Activated T-cell treated with anti-CD3 and anti-CD28 coated beads for 1 hour (primary cell): ENCODE measurements around the gene ZDHHC14.

Experiments used
- DNase-seq: peaks from one replicate; pipeline ENCODE4 v3.0.0-alpha.2; 2020; ENCODE audit warnings: low read depth

ZDHHC14 gene

GRCh38 chr6:157627195-157627966 is 246.4 kb downstream of the ZDHHC14 start:
- DNase-seq, result no peak

GRCh38 chr6:157628463-157628862 is 247.5 kb downstream of the ZDHHC14 start:
- no peak for DNase-seq

GRCh38 chr6:157629220-157629619 is 248.2 kb downstream of the ZDHHC14 start:
- no peak for DNase-seq

- DNase-seq, result no peak
Observed at GRCh38 chr6:157630463-157631080, 249.6 kb downstream of the ZDHHC14 start.

- no peak for DNase-seq
Observed at GRCh38 chr6:157631412-157631811, 250.4 kb downstream of the ZDHHC14 start.

- DNase-seq, result no peak
Observed at GRCh38 chr6:157631838-157632614, 251.0 kb downstream of the ZDHHC14 start.

GRCh38 chr6:157632821-157633220 is 251.8 kb downstream of the ZDHHC14 start:
- no peak for DNase-seq

- no peak for DNase-seq
Observed at GRCh38 chr6:157634546-157634945, 253.6 kb downstream of the ZDHHC14 start.

GRCh38 chr6:157635388-157636244 is 254.6 kb downstream of the ZDHHC14 start:
- no peak for DNase-seq

- no peak for DNase-seq
Observed at GRCh38 chr6:157637516-157637915, 256.5 kb downstream of the ZDHHC14 start.

GRCh38 chr6:157637941-157638662 is 257.1 kb downstream of the ZDHHC14 start:
- DNase-seq, result no peak

GRCh38 chr6:157638779-157639178 is 257.8 kb downstream of the ZDHHC14 start:
- no peak for DNase-seq

GRCh38 chr6:157640746-157641451 is 259.9 kb downstream of the ZDHHC14 start:
- DNase-seq, result no peak

GRCh38 chr6:157641837-157642236 is 260.8 kb downstream of the ZDHHC14 start:
- DNase-seq, result no peak

- DNase-seq, result no peak
Observed at GRCh38 chr6:157642736-157643135, 261.7 kb downstream of the ZDHHC14 start.

- no peak for DNase-seq
Observed at GRCh38 chr6:157644043-157644810, 263.2 kb downstream of the ZDHHC14 start.

GRCh38 chr6:157645201-157645795 is 264.3 kb downstream of the ZDHHC14 start:
- DNase-seq, result no peak

GRCh38 chr6:157646012-157646411 is 265.0 kb downstream of the ZDHHC14 start:
- DNase-seq, result no peak

GRCh38 chr6:157647261-157647915 is 266.4 kb downstream of the ZDHHC14 start:
- DNase-seq, result no peak
